Brain microvascular endothelial cell (primary cell): Measurements from ENCODE around the gene EIF5A.

Experiments
- DNase-seq: peaks from one replicate; pipeline ENCODE4 v3.0.0-alpha.2; 2020
- H3K27ac ChIP-seq: fragments of 250-450 bp; sonication (Bioruptor Pico); 2 replicates; pipeline ENCODE4 v1.5.1; 2020; ENCODE audit warnings: mild to moderate bottlenecking, moderate library complexity
- H3K27me3 ChIP-seq: fragments of 250-450 bp; sonication (Bioruptor Pico); replicated peaks from 2 replicates; pipeline ENCODE4 v1.5.1; 2020; ENCODE audit warnings: mild to moderate bottlenecking
- H3K36me3 ChIP-seq: fragments of 250-450 bp; sonication (Bioruptor Pico); replicated peaks from 2 replicates; pipeline ENCODE4 v1.5.1; 2020; ENCODE audit warnings: mild to moderate bottlenecking
- H3K4me3 ChIP-seq: 2 replicates; pipeline ENCODE4 v1.5.1; 2011; ENCODE audit warnings: low read depth, mild to moderate bottlenecking, control low read depth, low read length, moderate library complexity
- in situ Hi-C: cut with HindIII; loops from 2 replicates; pipeline ENCODE4 v1.10.0; 2017; ENCODE audit warnings: low sequenced_read_pairs, low pct_ligation_motif_present
- TF ChIP-seq, protein P1 (sequence below): IDR thresholded peaks from 2 replicates; pipeline ENCODE4 v1.5.1; 2011; ENCODE audit warnings: low read depth, mild to moderate bottlenecking, moderate library complexity, low read length, control low read depth, inconsistent platforms; ENCODE audit errors: missing control alignments

The EIF5A gene

DNA sequence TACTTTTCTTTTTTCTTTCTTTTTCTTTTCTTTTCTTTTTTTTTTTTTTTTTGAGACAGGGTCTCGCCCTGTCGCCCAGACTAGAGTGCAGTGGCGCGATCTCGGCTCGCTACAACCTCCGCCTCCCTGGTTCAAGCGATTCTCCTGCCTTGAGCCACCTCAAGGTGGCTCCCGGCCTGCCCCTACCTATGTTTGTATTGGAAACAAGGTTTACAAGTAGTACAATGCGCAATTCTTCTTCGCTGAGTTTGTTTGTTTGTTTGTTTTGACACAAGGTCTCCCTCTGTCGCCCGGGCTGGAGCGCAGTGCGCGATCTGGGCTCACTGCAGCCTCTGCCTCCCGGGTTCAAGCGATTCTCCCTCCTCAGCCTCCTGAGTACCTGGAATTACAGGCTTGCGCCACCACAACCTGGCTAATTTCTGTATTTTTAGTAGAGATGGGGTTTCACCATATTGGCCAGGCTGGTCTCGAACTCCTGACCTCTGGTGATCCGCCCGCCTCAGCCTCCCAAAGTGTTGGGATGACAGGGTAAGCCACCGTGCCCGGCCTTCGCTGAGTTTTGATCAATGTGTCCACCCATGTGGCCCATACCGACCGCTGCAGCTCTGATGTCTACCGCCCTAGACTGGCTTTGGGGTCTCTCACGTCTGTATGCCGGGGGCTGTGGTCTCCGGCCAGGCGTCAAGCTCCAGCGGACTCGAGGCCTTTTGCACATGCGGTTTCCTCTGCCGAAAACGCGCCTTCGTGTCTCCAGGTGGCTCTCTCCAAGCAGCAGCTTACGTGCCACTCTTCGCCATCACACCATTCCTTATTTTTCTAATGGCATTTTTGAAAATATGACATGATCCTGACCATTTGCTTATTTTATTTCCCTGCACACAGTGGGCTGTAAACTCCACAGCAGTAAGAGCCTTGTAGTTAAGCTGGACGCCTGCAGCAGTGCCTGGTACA is 11.9 kb upstream of the EIF5A start:
- Histone ChIP-seq H3K4me3 (no peak overlapping the region), H3K36me3 (no peaks in the 10 kb centered on the region), H3K27me3 (peaks cover 43% of the 10 kb centered on the region), H3K27ac (no peak overlapping the region)
- no peak for DNase-seq
- in situ Hi-C loops: no loop called here
- TF ChIP-seq, protein P1, sequence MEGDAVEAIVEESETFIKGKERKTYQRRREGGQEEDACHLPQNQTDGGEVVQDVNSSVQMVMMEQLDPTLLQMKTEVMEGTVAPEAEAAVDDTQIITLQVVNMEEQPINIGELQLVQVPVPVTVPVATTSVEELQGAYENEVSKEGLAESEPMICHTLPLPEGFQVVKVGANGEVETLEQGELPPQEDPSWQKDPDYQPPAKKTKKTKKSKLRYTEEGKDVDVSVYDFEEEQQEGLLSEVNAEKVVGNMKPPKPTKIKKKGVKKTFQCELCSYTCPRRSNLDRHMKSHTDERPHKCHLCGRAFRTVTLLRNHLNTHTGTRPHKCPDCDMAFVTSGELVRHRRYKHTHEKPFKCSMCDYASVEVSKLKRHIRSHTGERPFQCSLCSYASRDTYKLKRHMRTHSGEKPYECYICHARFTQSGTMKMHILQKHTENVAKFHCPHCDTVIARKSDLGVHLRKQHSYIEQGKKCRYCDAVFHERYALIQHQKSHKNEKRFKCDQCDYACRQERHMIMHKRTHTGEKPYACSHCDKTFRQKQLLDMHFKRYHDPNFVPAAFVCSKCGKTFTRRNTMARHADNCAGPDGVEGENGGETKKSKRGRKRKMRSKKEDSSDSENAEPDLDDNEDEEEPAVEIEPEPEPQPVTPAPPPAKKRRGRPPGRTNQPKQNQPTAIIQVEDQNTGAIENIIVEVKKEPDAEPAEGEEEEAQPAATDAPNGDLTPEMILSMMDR: no peak

DNA sequence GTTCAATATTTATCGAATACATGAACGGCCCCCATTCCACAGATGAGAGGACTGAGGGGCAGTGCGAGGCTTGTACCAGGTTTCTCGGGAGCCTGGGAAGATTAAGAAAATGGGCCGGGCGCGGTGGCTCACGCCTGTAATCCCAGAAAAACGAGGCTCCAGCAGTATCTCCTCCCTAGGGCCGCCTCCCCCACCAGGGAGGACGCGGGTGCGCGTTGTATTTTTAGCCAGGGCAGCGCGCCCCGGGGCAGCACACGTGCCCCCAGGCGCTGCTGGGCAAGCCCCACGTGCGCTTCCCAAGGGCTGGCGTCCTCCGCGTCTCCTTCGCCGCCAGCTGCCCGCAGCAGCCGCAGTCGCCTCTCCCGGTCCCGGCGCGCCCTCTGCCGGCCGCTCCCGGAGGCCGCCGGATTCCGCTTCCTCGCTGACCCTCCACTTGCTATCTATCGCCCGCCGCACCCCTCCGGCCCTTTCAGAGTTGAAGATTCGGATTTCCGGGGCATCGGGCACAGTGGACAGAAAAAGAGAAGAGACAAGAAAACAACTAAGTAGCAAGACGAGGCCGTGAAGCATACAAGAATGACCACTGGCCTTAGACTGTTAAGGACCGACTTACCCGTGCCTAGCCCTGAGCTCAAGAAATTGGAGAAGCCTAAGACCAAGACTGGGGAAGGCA is 11.1 kb upstream of the EIF5A start:
- in situ Hi-C loops: no loop called here
- Histone ChIP-seq H3K27ac (no peak overlapping the region), H3K4me3 (peak overlapping the region; percentile 20), H3K36me3 (no peaks in the 10 kb centered on the region), H3K27me3 (peaks cover 37% of the 10 kb centered on the region)
- TF ChIP-seq, protein P1: peak; percentile 70
- DNase-seq: peak; percentile 47

DNA sequence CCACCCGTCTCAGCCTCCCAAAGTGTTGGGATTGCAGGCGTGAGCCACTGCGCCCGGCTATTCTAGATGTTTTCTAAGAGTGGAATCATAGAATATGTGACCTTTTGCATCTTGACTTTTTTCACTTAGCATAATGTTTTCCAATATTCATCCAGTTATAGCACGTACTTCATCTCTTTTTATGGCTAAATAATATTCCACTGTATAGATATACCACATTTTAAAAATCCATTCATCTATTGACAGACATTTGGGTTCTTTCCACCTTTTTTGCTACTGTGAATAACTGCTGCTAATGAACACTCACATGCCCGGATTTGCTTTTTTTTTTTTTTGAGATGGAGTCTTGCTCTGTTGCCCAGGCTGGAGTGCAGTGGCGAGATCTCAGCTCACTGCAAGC is 3.2 kb upstream of the EIF5A start:
- no peak overlapping the region for H3K4me3 ChIP-seq
- in situ Hi-C loops: no loop called here
- H3K27me3 ChIP-seq: no peaks in the 10 kb centered on the region
- TF ChIP-seq, protein P1: no peak
- peaks cover 7% of the 10 kb centered on the region for H3K36me3 ChIP-seq
- DNase-seq: no peak
- no peak overlapping the region for H3K27ac ChIP-seq

DNA sequence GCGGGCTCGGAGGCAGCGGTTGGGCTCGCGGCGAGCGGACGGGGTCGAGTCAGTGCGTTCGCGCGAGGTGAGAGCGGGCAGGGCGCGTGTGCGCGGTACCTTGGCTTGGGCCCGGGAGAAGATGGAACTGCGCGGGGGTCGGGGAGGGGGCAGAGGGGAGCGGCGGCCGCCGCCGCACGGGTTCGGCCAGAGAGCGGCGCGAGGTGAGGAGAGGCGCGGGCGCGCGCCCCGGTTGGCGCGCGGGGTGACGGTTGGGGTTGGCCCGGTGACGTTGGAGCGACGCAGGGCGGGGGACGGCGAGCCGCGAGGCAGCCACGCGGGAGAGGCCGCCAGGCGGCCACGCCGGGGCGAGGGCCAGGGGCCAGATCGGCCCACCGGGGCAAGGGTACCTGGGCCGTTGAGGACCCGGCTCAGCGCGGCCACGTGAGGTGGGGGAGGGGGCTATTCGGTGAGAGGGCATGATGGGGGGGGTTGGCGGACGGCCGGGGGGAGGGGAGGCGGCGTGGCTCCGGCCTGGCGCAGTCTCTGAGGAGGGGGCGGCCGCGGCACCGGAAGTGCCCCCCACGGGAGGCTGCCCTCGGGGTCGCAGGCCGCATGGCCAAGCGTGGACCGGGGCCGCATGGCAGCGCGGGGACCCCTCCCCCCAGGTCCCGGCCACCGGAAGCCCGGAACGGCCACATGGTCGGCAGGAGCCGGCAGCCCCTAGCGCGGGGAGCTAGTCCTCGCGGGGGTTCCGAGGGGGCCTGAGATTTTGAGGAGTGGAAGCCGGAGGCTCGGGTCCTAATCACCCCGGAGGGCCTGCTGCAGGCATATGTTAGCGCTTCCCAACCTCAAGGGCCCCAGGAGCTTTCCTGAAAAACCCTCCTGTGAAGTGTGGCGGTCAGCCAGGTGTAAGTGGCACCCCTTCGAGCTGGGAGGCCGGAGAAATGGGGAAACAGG is 527 bp downstream of the EIF5A start:
- TF ChIP-seq, protein P1: no peak
- in situ Hi-C loops: no loop called here
- peak overlapping the region; percentile 96 for H3K4me3 ChIP-seq
- DNase-seq: no peak
- H3K36me3 ChIP-seq: peaks cover 42% of the 10 kb centered on the region
- H3K27me3 ChIP-seq: no peaks in the 10 kb centered on the region
- peak overlapping the region; percentile 99 for H3K27ac ChIP-seq

DNA sequence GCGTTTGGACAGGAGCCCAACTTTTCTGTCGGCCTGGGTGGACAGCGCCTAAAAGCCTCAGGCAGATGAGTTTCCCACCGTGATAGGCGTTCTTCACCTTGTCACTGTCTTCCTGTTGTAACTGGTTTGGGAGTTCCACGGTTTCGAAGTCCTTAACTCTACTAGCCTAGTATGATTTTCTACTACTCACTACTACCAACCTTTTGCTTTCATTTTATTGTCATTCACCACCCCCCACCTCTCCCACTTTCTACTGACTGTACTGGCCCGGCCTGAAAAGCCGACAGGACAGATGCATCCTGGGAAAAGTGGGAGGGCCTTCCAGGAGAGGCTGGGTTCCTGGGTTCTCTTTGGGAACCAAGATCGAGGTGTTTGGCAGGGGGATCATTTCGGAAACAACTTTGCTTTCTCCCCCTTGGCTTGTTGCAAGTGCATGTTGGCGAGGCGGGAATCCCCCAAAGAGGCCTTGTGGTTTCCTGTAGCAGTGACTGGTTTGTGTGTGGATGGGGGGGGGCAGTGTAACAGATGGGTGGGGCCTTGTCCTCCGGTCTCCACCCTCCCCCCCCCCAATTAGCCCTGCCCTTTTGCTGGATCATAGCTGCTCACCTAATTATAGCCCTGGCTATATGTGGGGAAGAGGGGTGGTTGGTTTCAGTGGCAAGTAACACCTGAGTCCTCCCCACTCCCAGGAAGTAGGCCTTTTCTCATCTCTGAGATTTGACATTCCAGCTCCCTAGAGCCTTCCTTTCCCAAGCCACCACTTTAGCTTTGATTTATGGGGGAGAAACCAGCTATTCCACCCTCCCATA is 1.4 kb downstream of the EIF5A start:
- H3K27ac ChIP-seq: peak overlapping the region; percentile 99
- TF ChIP-seq, protein P1: no peak
- H3K4me3 ChIP-seq: peak overlapping the region; percentile 96
- peaks cover 51% of the 10 kb centered on the region for H3K36me3 ChIP-seq
- H3K27me3 ChIP-seq: no peaks in the 10 kb centered on the region
- peak; percentile 82 for DNase-seq
- in situ Hi-C loops: no loop called here
